Osteoblast (primary cell): ENCODE measurements around the gene IL1RL2. TPM values are rescaled to one million over a fixed set of nuclear protein-coding genes. Genes with fewer than 3 reads are reported as not detected.

Experiments
- DNase-seq: peaks from one replicate; pipeline ENCODE4 v3.0.0; 2011; ENCODE audit warnings: low spot score, mixed read lengths; ENCODE audit not compliant: insufficient read length; ENCODE audit errors: missing footprints
- H2AFZ ChIP-seq: 2 replicates; pipeline ENCODE4 v1.6.0; 2011; ENCODE audit warnings: mild to moderate bottlenecking, low read length
- H3K27ac ChIP-seq: 2 replicates; pipeline ENCODE4 v1.5.1; 2011; ENCODE audit warnings: mild to moderate bottlenecking, low read depth, low read length, moderate library complexity
- H3K27me3 ChIP-seq: 2 replicates; pipeline ENCODE4 v1.6.0; 2012; ENCODE audit warnings: mild to moderate bottlenecking, control low read depth, inconsistent platforms, low read length, moderate library complexity; ENCODE audit not compliant: insufficient read depth
- H3K36me3 ChIP-seq: 2 replicates; pipeline ENCODE4 v1.5.1; 2011; ENCODE audit warnings: mild to moderate bottlenecking, low read length, control low read depth, moderate library complexity; ENCODE audit not compliant: insufficient read depth
- H3K4me1 ChIP-seq: 2 replicates; pipeline ENCODE4 v1.5.1; 2011; ENCODE audit warnings: mild to moderate bottlenecking, low read length, control low read depth, moderate library complexity; ENCODE audit not compliant: insufficient read depth
- H3K4me2 ChIP-seq: 2 replicates; pipeline ENCODE4 v1.6.0; 2011; ENCODE audit warnings: mild to moderate bottlenecking, low read length; ENCODE audit not compliant: insufficient read depth
- H3K4me3 ChIP-seq: fragments of 200-600 bp; sonication (generic); 3 replicates; pipeline ENCODE4 v1.5.1; 2012; ENCODE audit warnings: mild to moderate bottlenecking, low read length, inconsistent platforms; ENCODE audit not compliant: insufficient read depth
- H3K79me2 ChIP-seq: 2 replicates; pipeline ENCODE4 v1.6.0; 2012; ENCODE audit warnings: mild to moderate bottlenecking, low read length, control low read depth, inconsistent platforms; ENCODE audit not compliant: insufficient read depth
- H3K9me3 ChIP-seq: 2 replicates; pipeline ENCODE4 v1.5.1; 2011; ENCODE audit warnings: low read depth, low read length, control low read depth
- H4K20me1 ChIP-seq: 2 replicates; pipeline ENCODE4 v1.6.0; 2012; ENCODE audit warnings: mild to moderate bottlenecking, low read length, control low read depth; ENCODE audit not compliant: insufficient read depth
- total RNA-seq: library from RNA; depleted of rRNA; stranded (reverse); fragments of >200 nt; gene quantifications from 2 replicates; pipeline ENCODE4 v1.2.3, GENCODE V29; 2012
- TF ChIP-seq, protein P1 (sequence below): IDR thresholded peaks from 2 replicates; pipeline ENCODE4 v1.5.1; 2011; ENCODE audit warnings: mild to moderate bottlenecking, low read depth, low read length, moderate library complexity; ENCODE audit errors: extremely low read depth

IL1RL2 gene
- total RNA-seq, 1 donor, result 0.72 TPM

- no peak overlapping the region for H2AFZ ChIP-seq
- no peak for DNase-seq
- H3K9me3 ChIP-seq, result no peaks in the 10 kb centered on the region
- no peaks in the 10 kb centered on the region for H4K20me1 ChIP-seq
- peaks cover 10% of the 10 kb centered on the region for H3K4me1 ChIP-seq
- H3K79me2 ChIP-seq, result no peaks in the 10 kb centered on the region
- no peak overlapping the region for H3K27ac ChIP-seq
- no peak overlapping the region for H3K4me3 ChIP-seq
- H3K36me3 ChIP-seq, result peaks cover 47% of the 10 kb centered on the region
- TF ChIP-seq, protein P1, sequence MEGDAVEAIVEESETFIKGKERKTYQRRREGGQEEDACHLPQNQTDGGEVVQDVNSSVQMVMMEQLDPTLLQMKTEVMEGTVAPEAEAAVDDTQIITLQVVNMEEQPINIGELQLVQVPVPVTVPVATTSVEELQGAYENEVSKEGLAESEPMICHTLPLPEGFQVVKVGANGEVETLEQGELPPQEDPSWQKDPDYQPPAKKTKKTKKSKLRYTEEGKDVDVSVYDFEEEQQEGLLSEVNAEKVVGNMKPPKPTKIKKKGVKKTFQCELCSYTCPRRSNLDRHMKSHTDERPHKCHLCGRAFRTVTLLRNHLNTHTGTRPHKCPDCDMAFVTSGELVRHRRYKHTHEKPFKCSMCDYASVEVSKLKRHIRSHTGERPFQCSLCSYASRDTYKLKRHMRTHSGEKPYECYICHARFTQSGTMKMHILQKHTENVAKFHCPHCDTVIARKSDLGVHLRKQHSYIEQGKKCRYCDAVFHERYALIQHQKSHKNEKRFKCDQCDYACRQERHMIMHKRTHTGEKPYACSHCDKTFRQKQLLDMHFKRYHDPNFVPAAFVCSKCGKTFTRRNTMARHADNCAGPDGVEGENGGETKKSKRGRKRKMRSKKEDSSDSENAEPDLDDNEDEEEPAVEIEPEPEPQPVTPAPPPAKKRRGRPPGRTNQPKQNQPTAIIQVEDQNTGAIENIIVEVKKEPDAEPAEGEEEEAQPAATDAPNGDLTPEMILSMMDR, result no peak
- no peak overlapping the region for H3K4me2 ChIP-seq
- H3K27me3 ChIP-seq, result no peaks in the 10 kb centered on the region
Observed at GRCh38 chr2:102177814-102178478, 8.9 kb upstream of the IL1RL2 start.

GRCh38 chr2:102179061-102179460 is 7.8 kb upstream of the IL1RL2 start:
- H3K27me3 ChIP-seq, result no peaks in the 10 kb centered on the region
- H3K4me1 ChIP-seq, result peaks cover 10% of the 10 kb centered on the region
- TF ChIP-seq, protein P1, result no peak
- no peaks in the 10 kb centered on the region for H3K79me2 ChIP-seq
- DNase-seq, result no peak
- peaks cover 36% of the 10 kb centered on the region for H3K36me3 ChIP-seq
- H3K9me3 ChIP-seq, result no peaks in the 10 kb centered on the region
- no peak overlapping the region for H3K27ac ChIP-seq
- no peak overlapping the region for H3K4me2 ChIP-seq
- H3K4me3 ChIP-seq, result no peak overlapping the region
- H2AFZ ChIP-seq, result no peak overlapping the region
- H4K20me1 ChIP-seq, result no peaks in the 10 kb centered on the region

DNA sequence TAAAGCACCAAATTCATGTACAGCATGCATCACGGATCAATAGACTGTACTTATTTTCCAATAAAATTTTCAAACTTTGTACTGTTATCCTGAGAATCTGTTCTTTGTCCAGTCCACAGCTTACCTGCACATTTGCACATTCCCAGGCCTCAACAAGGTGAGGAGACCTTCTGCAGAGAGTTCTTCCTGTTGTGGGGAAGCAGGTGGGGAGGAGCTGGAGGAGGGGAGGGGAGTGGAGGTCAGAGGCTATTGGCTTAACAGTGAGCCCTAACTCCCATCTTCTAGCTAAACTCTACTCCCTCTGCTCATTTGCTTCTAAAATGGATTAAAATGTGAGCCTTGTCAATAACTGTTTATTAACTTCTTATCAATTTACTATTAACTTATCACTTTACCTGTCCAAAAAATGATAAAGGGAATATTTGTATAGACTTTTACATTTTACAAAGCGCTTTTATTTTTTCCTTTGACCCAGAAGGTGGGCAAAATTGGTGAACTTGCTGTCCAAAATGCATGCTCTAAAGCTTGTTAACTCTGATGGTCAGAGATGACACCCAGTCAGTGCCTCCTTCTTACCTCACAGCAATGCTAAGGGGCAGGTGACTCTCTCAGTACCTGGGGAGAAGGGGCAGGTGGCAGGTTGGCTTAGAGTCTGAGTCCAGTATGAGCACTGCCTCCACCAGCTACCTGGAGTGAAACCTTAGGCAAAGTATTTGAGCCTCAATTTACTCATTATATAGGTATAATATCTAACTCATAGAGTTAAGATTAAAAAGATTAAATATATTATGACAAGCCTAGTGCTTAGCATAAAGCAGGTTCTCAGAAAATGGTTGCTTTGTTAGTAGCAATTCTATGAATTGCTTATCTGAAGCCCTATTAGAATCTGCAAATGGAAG is 6.8 kb upstream of the IL1RL2 start:
- H3K4me1 ChIP-seq, result peaks cover 10% of the 10 kb centered on the region
- no peaks in the 10 kb centered on the region for H3K79me2 ChIP-seq
- TF ChIP-seq, protein P1, result no peak
- DNase-seq, result no peak
- H3K27me3 ChIP-seq, result no peaks in the 10 kb centered on the region
- no peak overlapping the region for H3K4me3 ChIP-seq
- H4K20me1 ChIP-seq, result no peaks in the 10 kb centered on the region
- H3K9me3 ChIP-seq, result no peaks in the 10 kb centered on the region
- H3K36me3 ChIP-seq, result peaks cover 31% of the 10 kb centered on the region
- no peak overlapping the region for H2AFZ ChIP-seq
- no peak overlapping the region for H3K27ac ChIP-seq
- H3K4me2 ChIP-seq, result no peak overlapping the region

- Histone ChIP-seq H3K36me3 (peaks cover 25% of the 10 kb centered on the region), H3K4me1 (peaks cover 10% of the 10 kb centered on the region), H3K27me3 (no peaks in the 10 kb centered on the region), H4K20me1 (no peaks in the 10 kb centered on the region), H3K27ac (no peak overlapping the region), H3K9me3 (no peaks in the 10 kb centered on the region), H3K4me3 (no peak overlapping the region), H2AFZ (no peak overlapping the region), H3K4me2 (no peak overlapping the region), H3K79me2 (no peaks in the 10 kb centered on the region)
- TF ChIP-seq, protein P1, result no peak
- DNase-seq, result no peak
Observed at GRCh38 chr2:102180687-102180999, 6.2 kb upstream of the IL1RL2 start.
